Measurements from ENCODE around the gene TMEM266.

DNA sequence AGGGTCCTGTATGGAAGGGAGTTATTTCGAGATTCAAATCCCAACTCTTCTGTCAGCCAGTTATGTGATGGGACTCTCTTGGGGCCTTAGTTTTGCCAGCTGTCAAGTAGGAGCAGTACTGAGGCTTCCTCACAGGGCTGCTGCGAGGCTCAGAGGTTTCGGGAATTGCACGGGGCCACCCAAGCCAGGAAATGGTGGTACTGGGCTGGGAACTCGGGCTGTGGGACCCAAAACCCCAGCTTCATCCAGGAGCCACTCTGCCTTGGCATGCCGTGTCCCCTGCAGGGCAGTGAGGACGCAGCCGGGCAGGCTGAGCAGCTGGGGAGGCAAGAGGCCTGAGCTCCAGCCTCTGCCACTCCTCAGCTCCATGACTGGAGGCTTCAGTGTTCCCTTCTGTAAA lies 132.9 kb downstream of the TMEM266 start:
- TF ChIP-seq, protein P1, sequence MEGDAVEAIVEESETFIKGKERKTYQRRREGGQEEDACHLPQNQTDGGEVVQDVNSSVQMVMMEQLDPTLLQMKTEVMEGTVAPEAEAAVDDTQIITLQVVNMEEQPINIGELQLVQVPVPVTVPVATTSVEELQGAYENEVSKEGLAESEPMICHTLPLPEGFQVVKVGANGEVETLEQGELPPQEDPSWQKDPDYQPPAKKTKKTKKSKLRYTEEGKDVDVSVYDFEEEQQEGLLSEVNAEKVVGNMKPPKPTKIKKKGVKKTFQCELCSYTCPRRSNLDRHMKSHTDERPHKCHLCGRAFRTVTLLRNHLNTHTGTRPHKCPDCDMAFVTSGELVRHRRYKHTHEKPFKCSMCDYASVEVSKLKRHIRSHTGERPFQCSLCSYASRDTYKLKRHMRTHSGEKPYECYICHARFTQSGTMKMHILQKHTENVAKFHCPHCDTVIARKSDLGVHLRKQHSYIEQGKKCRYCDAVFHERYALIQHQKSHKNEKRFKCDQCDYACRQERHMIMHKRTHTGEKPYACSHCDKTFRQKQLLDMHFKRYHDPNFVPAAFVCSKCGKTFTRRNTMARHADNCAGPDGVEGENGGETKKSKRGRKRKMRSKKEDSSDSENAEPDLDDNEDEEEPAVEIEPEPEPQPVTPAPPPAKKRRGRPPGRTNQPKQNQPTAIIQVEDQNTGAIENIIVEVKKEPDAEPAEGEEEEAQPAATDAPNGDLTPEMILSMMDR (conservative IDR thresholded peaks at IDR 0.05 in 1 of 2, IDR thresholded peaks at IDR 0.05 in 1 of 2; ENCODE audit: extremely low read depth in 1 of 2, insufficient read depth in 1 of 2, low read depth in 1 of 2, low read length in 2 of 2) = no peak
- no peak for TF ChIP-seq EZH2 (IDR thresholded peaks at IDR 0.05; ENCODE audit: borderline replicate concordance, low read length)
